Left lung (tissue), 10 donors: ENCODE measurements around the gene PAPPA. TPM values are rescaled to one million over a fixed set of nuclear protein-coding genes. Genes with fewer than 3 reads are reported as not detected.

Source experiments
- ATAC-seq: fragments of 200-7000 bp; cut with Tn5 transposase; one replicate; pipeline ENCODE4 v1.9.1; 2020; ENCODE audit warnings: moderate library complexity
- DNase-seq, 4 donors: peaks; one replicate each; pipeline ENCODE4 v3.0.0-alpha.2; 2013 to 2020
- H3K27ac ChIP-seq, 2 donors: fragments of 200-600 bp; sonication (generic) in 1 of 2; one replicate each; pipeline versions ENCODE4 v1.5.0 to v1.8.0; 2020 to 2021
- H3K27me3 ChIP-seq, 2 donors: fragments of 200-600 bp; sonication (generic) in 1 of 2; one replicate each; pipeline versions ENCODE4 v1.5.0 to v1.8.0; 2020 to 2021
- H3K36me3 ChIP-seq, 2 donors: fragments of 200-600 bp; sonication (generic) in 1 of 2; one replicate each; pipeline versions ENCODE4 v1.5.0 to v1.8.0; 2020 to 2021
- H3K4me1 ChIP-seq, 2 donors: fragments of 200-600 bp; one replicate each; pipeline ENCODE4 v1.8.0; 2021
- H3K4me3 ChIP-seq, 2 donors: fragments of 200-600 bp; sonication (generic) in 1 of 2; one replicate each; pipeline versions ENCODE4 v1.5.0 to v1.8.0; 2020 to 2021; ENCODE audit warnings: mild to moderate bottlenecking in 1 of 2
- H3K9me3 ChIP-seq, 2 donors: fragments of 200-600 bp; sonication (generic) in 1 of 2; one replicate each; pipeline versions ENCODE4 v1.5.0 to v1.8.0; 2020 to 2021
- CTCF ChIP-seq, 2 donors: fragments of 200-600 bp; sonication (generic) in 1 of 2; IDR thresholded peaks; one replicate each; pipeline versions ENCODE4 v1.5.0 to v1.8.0; 2021; ENCODE audit warnings: antibody characterized with exemption in 2 of 2
- intact Hi-C, 2 donors: fragments of 100-400 bp; cut with DNase I; formaldehyde crosslinking; loops; one replicate each; pipeline versions ENCODE4 v1.11.2 to v1.14.2; 2022
- polyA plus RNA-seq, 6 donors: library from polyadenylated mRNA; unstranded; fragments of 120-200 nt; gene quantifications; one replicate each; pipeline ENCODE4 v1.2.1, GENCODE V29; 2013; ENCODE audit not compliant: insufficient read length in 6 of 6
- total RNA-seq, 2 donors: library from RNA; stranded (reverse); fragmentation: NEBNext Ultra II Directional; extraction: Animal tissue kit (Norgen Biotek cat#: 25700); gene quantifications; one replicate each; pipeline ENCODE4 v1.2.1, GENCODE V29; 2021
- donor health status: DM: no; HTN: yes; CAD: no.
- donor health status: DM: no; HTN: no; CAD: no.

The PAPPA gene
- total and polyA plus RNA-seq, 8 donors: 1.1 to 9.8 (median 1.3) TPM

GRCh38 chr9:116284518-116284917 is 130.9 kb downstream of the PAPPA start:
- Histone ChIP-seq H3K36me3 (no peaks in the 10 kb centered on the region), H3K9me3 (no peaks in the 10 kb centered on the region), H3K27me3 (no peaks in the 10 kb centered on the region), H3K4me1 (no peaks in the 10 kb centered on the region), H3K4me3 (no peak overlapping the region), H3K27ac (no peak overlapping the region)
- no peak for TF ChIP-seq CTCF (IDR thresholded peaks at IDR 0.05)
- DNase-seq (no peak), ATAC-seq (no peak)
- intact Hi-C loops: no loop called here

DNA sequence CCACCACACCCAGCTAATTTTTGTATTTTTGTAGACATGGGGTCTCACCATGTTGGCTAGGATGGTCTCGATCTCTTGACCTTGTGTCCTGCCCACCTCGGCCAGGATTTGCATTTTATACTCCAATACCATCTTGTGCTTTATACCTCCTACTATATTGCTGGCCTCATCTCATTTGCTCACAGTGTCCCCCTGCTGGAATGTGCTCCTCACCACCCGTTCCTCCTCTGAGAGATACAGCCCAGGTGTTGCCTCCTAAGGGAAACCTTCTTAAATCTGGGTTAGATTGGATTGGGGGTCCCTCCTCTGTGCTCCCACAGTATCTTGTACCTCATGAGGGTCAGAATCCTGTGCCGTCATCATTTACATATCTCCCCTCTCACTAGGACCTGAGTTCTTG is 131.7 kb downstream of the PAPPA start:
- H3K27ac ChIP-seq: no peak overlapping the region
- DNase-seq (no peak), ATAC-seq (no peak)
- H3K36me3 ChIP-seq: no peaks in the 10 kb centered on the region
- no peak overlapping the region for H3K4me3 ChIP-seq
- H3K9me3 ChIP-seq: no peaks in the 10 kb centered on the region
- intact Hi-C loops: no loop called here
- no peak for TF ChIP-seq CTCF (IDR thresholded peaks at IDR 0.05)
- no peaks in the 10 kb centered on the region for H3K27me3 ChIP-seq
- no peaks in the 10 kb centered on the region for H3K4me1 ChIP-seq

DNA sequence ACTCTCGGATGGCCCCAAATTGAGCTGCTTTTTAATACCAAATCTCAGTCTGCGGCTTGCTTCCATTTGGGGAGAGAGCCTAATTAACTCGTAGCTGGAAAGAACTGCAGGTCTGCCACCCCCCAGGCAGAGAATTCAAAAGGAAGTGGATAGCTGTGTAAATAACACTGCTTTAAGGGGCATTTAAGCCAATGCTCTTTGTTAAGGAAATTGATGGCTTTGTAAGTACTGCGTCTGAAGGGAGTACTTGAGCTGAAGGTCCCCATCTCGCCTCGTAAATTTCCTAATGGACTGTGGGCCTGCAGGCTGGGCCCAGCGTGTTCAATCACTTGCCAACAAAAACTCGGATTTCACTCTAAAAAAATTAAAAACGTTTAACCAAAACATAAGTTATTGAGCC is 132.7 kb downstream of the PAPPA start:
- no peaks in the 10 kb centered on the region for H3K9me3 ChIP-seq
- intact Hi-C loops: no loop called here
- H3K4me3 ChIP-seq: no peak overlapping the region
- H3K27ac ChIP-seq: no peak overlapping the region
- H3K36me3 ChIP-seq: no peaks in the 10 kb centered on the region
- ATAC-seq (no peak), DNase-seq (peak in 2 of 4 donors; percentile 23 to 34)
- no peak for TF ChIP-seq CTCF (IDR thresholded peaks at IDR 0.05)
- no peaks in the 10 kb centered on the region for H3K4me1 ChIP-seq
- no peaks in the 10 kb centered on the region for H3K27me3 ChIP-seq

DNA sequence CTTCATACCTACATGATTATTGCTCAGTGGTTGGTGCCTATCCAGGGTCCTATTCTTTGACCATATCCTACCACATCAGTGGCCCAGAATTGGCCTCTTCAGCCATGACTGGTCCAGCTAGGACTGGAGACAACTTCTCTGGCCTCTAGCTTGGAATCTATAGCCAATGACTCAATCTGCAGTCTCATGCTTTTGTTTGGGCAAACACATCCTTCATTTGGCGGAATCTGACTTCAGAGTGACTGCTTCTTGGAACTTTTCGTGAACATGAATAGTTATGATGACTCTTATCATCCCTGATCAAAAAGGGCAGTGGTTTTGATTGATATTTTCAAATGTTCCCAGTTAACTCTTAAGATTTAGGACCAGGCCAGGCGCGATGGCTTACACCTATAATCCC is 134.1 kb downstream of the PAPPA start:
- ATAC-seq: no peak
- intact Hi-C loops: no loop called here
- Histone ChIP-seq H3K36me3 (no peaks in the 10 kb centered on the region), H3K4me3 (no peak overlapping the region), H3K4me1 (no peaks in the 10 kb centered on the region), H3K27ac (no peak overlapping the region), H3K27me3 (no peaks in the 10 kb centered on the region), H3K9me3 (no peaks in the 10 kb centered on the region)
- TF ChIP-seq CTCF (IDR thresholded peaks at IDR 0.05): no peak
- no peak for DNase-seq

DNA sequence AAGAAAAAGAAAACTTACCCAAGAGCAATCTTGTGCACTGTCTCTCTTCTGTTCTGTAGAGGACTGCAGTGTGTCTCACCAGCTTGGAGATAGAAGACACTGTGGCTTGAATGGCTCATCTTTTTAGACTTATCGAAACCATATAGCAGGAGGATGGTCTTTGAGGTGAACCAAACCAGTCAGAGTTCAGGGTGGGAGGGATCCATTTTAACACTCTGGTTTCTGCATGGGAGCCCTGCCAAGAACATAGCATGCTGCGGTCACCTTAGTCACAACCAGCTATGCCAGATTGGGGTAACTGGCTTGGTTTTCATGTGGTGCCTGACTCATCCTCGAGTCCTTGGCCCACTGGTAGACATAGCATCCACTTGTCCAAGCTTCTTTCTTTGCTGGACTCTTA is 135.1 kb downstream of the PAPPA start:
- no peaks in the 10 kb centered on the region for H3K36me3 ChIP-seq
- ATAC-seq (no peak), DNase-seq (no peak)
- H3K27me3 ChIP-seq: no peaks in the 10 kb centered on the region
- no peak overlapping the region for H3K27ac ChIP-seq
- no peak for TF ChIP-seq CTCF (IDR thresholded peaks at IDR 0.05)
- H3K4me3 ChIP-seq: no peak overlapping the region
- no peaks in the 10 kb centered on the region for H3K4me1 ChIP-seq
- intact Hi-C loops: no loop called here
- H3K9me3 ChIP-seq: no peaks in the 10 kb centered on the region
